Neutrophil (primary cell): ENCODE data around the gene GID8.

ENCODE experiments used
- H3K27ac ChIP-seq: fragments of 200-600 bp; sonication (generic); 2 replicates; pipeline ENCODE4 v1.5.1; 2016; ENCODE audit warnings: mild to moderate bottlenecking, moderate library complexity
- H3K27me3 ChIP-seq: fragments of 200-600 bp; sonication (generic); 2 replicates; pipeline ENCODE4 v1.6.0; 2016; ENCODE audit warnings: mild to moderate bottlenecking
- H3K36me3 ChIP-seq: fragments of 200-600 bp; sonication (generic); 2 replicates; pipeline ENCODE4 v1.5.1; 2017
- H3K4me1 ChIP-seq, 2 experiments: fragments of 200-600 bp in 1 of 2; sonication (generic) in 1 of 2; 1 replicate in 1 of 2; 2 replicates in 1 of 2; pipeline versions ENCODE4 v1.5.1 to v1.6.1; 2013 to 2016; ENCODE audit warnings: low read depth in 1 of 2, low read length in 1 of 2, mild to moderate bottlenecking in 1 of 2, moderate library complexity in 1 of 2; ENCODE audit not compliant: control insufficient read depth in 1 of 2, insufficient read depth in 1 of 2
- H3K4me3 ChIP-seq, 2 experiments: fragments of 200-600 bp in 1 of 2; sonication (generic) in 1 of 2; 1 replicate in 1 of 2; 2 replicates in 1 of 2; pipeline ENCODE4 v1.5.1; 2013 to 2016; ENCODE audit warnings: low read depth in 1 of 2, low read length in 1 of 2, mild to moderate bottlenecking in 1 of 2, moderate library complexity in 1 of 2
- H3K9me3 ChIP-seq: fragments of 200-600 bp; sonication (generic); 2 replicates; pipeline ENCODE4 v1.5.1; 2016
- TF ChIP-seq, protein P1 (sequence below): fragments of 200-600 bp; sonication (generic); IDR thresholded peaks from 2 replicates; pipeline ENCODE4 v1.5.1; 2016; ENCODE audit warnings: antibody characterized with exemption

The GID8 gene

DNA sequence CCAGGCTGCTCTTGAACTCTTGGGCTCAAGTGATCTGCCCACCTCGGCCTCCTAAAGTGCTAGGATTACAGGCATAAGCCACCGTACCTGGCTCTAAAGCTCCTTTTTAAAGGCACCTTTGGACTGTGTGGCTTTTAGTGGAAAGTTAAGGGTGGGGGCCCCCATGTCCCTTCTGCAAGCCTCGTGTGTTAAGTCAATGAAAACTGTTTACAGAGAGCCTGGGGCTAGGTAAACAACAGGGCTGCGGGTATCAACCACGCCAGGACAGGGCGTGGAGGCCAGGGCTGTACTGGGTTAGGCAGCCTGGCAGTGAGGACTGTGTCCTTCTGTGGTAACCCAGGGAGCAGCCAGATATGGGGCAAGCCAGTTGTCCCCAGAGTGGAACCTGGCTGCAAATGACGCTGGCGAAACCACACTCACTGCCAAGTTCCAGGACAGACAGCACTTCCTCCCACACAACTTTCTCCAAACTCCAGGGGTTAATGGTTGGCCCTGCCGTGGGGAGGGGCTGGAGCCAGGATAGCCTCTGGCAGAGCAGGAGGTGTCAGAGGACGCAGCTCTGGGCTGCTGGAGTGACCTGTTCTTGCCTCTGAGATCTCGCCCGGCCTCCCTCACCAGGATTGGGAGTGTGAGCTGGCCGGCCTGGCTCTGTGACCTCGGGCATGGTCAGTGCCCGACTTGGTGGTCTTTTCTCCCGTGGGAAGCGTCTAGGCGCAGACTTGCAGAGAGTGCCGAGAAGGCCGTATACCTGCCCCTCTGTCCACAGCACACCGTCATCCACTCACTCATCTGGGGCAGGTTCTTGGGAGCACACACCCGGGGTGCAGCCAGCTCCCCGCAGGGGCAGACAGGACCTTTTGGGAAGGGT, 17.8 kb downstream of the GID8 start:
- no peaks in the 10 kb centered on the region for H3K9me3 ChIP-seq
- H3K36me3 ChIP-seq, result peaks cover under 1% of the 10 kb centered on the region
- no peak overlapping the region for H3K27ac ChIP-seq
- TF ChIP-seq, protein P1, sequence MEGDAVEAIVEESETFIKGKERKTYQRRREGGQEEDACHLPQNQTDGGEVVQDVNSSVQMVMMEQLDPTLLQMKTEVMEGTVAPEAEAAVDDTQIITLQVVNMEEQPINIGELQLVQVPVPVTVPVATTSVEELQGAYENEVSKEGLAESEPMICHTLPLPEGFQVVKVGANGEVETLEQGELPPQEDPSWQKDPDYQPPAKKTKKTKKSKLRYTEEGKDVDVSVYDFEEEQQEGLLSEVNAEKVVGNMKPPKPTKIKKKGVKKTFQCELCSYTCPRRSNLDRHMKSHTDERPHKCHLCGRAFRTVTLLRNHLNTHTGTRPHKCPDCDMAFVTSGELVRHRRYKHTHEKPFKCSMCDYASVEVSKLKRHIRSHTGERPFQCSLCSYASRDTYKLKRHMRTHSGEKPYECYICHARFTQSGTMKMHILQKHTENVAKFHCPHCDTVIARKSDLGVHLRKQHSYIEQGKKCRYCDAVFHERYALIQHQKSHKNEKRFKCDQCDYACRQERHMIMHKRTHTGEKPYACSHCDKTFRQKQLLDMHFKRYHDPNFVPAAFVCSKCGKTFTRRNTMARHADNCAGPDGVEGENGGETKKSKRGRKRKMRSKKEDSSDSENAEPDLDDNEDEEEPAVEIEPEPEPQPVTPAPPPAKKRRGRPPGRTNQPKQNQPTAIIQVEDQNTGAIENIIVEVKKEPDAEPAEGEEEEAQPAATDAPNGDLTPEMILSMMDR, result no peak
- H3K4me1 ChIP-seq, result peaks cover 39 to 42% of the 10 kb centered on the region in 2 experiments
- H3K27me3 ChIP-seq, result no peaks in the 10 kb centered on the region
- H3K4me3 ChIP-seq, result no peak overlapping the region

- H3K4me1 ChIP-seq, result peaks cover 31 to 34% of the 10 kb centered on the region in 2 experiments
- no peaks in the 10 kb centered on the region for H3K36me3 ChIP-seq
- H3K27ac ChIP-seq, result no peak overlapping the region
- H3K9me3 ChIP-seq, result no peaks in the 10 kb centered on the region
- no peak overlapping the region for H3K4me3 ChIP-seq
- no peaks in the 10 kb centered on the region for H3K27me3 ChIP-seq
- TF ChIP-seq, protein P1, result no peak
Measured at GRCh38 chr20:62956387-62957135, 18.6 kb downstream of the GID8 start.

- TF ChIP-seq, protein P1, result no peak
- Histone ChIP-seq H3K4me1 (peaks cover 23 to 25% of the 10 kb centered on the region in 2 experiments), H3K27me3 (no peaks in the 10 kb centered on the region), H3K27ac (no peak overlapping the region), H3K9me3 (no peaks in the 10 kb centered on the region), H3K36me3 (peaks cover 4% of the 10 kb centered on the region), H3K4me3 (no peak overlapping the region)
Measured at GRCh38 chr20:62957136-62958117, 19.5 kb downstream of the GID8 start.

DNA sequence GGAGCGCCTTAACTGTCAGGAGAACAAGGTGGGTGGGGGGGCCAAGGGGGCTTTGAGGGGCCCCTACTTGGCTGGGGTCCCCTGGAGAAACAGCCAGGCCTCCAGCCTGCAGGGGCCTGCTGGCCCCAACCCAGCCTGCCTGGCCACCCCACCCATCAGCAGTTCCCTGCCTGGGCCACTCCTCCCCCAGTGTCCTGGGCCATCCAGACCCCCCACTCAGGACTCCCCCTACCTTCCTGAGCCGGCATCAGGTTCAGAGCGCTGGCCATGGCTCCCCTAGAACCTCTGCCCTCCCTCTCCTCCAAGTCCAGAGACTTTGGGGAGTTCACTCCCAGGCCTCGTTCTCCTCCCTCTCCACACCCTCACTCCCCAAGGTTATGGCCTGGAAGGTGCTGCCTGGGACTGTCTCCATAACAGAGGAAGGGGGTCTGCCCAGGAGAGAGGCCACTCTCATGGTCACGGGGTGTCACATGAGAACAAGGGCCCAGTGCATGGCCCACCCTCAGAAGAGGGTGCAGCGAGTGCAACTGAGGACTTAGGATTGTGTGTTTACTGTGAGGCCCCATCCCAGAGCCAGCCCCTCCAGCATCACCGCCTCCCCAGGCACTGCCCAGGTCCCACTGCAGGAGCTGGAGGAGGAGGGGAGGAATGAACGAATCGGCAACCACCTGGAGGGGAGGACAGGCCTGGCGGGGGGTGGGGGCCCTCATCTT, 20.6 kb downstream of the GID8 start:
- no peak overlapping the region for H3K4me3 ChIP-seq
- no peaks in the 10 kb centered on the region for H3K9me3 ChIP-seq
- H3K4me1 ChIP-seq, result peaks cover 12 to 15% of the 10 kb centered on the region in 2 experiments
- H3K27ac ChIP-seq, result no peak overlapping the region
- H3K36me3 ChIP-seq, result peaks cover 8% of the 10 kb centered on the region
- no peaks in the 10 kb centered on the region for H3K27me3 ChIP-seq
- TF ChIP-seq, protein P1, result no peak
